IMR-90 (cell line): ENCODE data around the gene SMIM43. TPM values are rescaled to one million over a fixed set of nuclear protein-coding genes. Genes with fewer than 3 reads are reported as not detected.
A peak's percentile ranks its signal among the peaks of the same experiment; 100 is the strongest.

Experiments used
- ATAC-seq: fragments of 200-7000 bp; cut with Tn5 transposase; 2 replicates; pipeline ENCODE4 v1.9.1; 2020; ENCODE audit warnings: low read depth, mild to moderate bottlenecking, moderate library complexity
- BruUV-seq: library from RNA; stranded (reverse); fragments of 400-500 nt; replicated peaks from 2 replicates; lab custom pipeline; 2021; lab: Mats Ljungman, UMichigan
- CTCF ChIA-PET: fragments of 300-600 bp; formaldehyde crosslinking; extraction: SDS; loops from one replicate; lab custom pipeline; 2021; ENCODE audit warnings: antibody characterized with exemption; lab: Yijun Ruan, JAX
- POLR2A ChIA-PET: fragments of 300-600 bp; sonication (Branson Sonifier 250); formaldehyde crosslinking; loops from one replicate; lab custom pipeline; 2022; ENCODE audit warnings: antibody characterized with exemption; ENCODE audit not compliant: unreplicated experiment; lab: Charles Lee
- DNase-seq: peaks from one replicate; pipeline ENCODE4 v3.0.0; 2013
- H2AFZ ChIP-seq: replicated peaks from 2 replicates; pipeline ENCODE3; 2013; ENCODE audit warnings: low read length, mild to moderate bottlenecking; ENCODE audit not compliant: poor library complexity
- H2AK5ac ChIP-seq: 2 replicates; pipeline ENCODE4 v1.6.1; 2013; ENCODE audit warnings: low read depth, low read length, inconsistent platforms
- H2AK9ac ChIP-seq: replicated peaks from 2 replicates; pipeline ENCODE3; 2013; ENCODE audit warnings: mild to moderate bottlenecking, low read depth, low read length, moderate library complexity; ENCODE audit not compliant: poor library complexity
- H2BK120ac ChIP-seq: 2 replicates; pipeline ENCODE4 v1.6.1; 2013; ENCODE audit warnings: low read depth, low read length, inconsistent platforms
- H2BK15ac ChIP-seq: 3 replicates; pipeline ENCODE4 v1.6.1; 2013; ENCODE audit warnings: low read depth, low read length, inconsistent platforms
- H2BK20ac ChIP-seq: 2 replicates; pipeline ENCODE4 v1.6.1; 2013; ENCODE audit warnings: low read depth, mild to moderate bottlenecking, inconsistent platforms, low read length, moderate library complexity
- H2BK5ac ChIP-seq: 2 replicates; pipeline ENCODE4 v1.6.1; 2013; ENCODE audit warnings: mild to moderate bottlenecking, low read depth, low read length, inconsistent platforms; ENCODE audit not compliant: poor library complexity, severe bottlenecking
- H3K14ac ChIP-seq: replicated peaks from 2 replicates; pipeline ENCODE4 v1.6.1; 2013; ENCODE audit warnings: low read depth, low read length, inconsistent platforms
- H3K18ac ChIP-seq: 2 replicates; pipeline ENCODE4 v1.6.1; 2013; ENCODE audit warnings: low read depth, low read length, control low read depth
- H3K23ac ChIP-seq: 2 replicates; pipeline ENCODE4 v1.6.1; 2013; ENCODE audit warnings: low read depth, low read length, inconsistent platforms
- H3K27ac ChIP-seq: 2 replicates; pipeline ENCODE4 v1.5.1; 2013; ENCODE audit warnings: mild to moderate bottlenecking, control low read depth, low read length; ENCODE audit not compliant: insufficient read depth
- H3K27me3 ChIP-seq: 2 replicates; pipeline ENCODE4 v1.6.1; 2013; ENCODE audit warnings: low read length; ENCODE audit not compliant: control insufficient read depth, insufficient read depth
- H3K36me3 ChIP-seq: 2 replicates; pipeline ENCODE4 v1.6.1; 2013; ENCODE audit warnings: low read length, mixed read lengths; ENCODE audit not compliant: control insufficient read depth, insufficient read depth
- H3K4ac ChIP-seq: 2 replicates; pipeline ENCODE4 v1.6.1; 2013; ENCODE audit warnings: low read depth, low read length, inconsistent platforms
- H3K4me1 ChIP-seq: 2 replicates; pipeline ENCODE4 v1.6.1; 2013; ENCODE audit warnings: low read length, mixed read lengths; ENCODE audit not compliant: control insufficient read depth, insufficient read depth
- H3K4me2 ChIP-seq: 2 replicates; pipeline ENCODE4 v1.6.1; 2013; ENCODE audit warnings: low read depth, mild to moderate bottlenecking, control low read depth, low read length, moderate library complexity
- H3K4me3 ChIP-seq: 2 replicates; pipeline ENCODE4 v1.5.1; 2013; ENCODE audit warnings: low read depth, mild to moderate bottlenecking, control low read depth, low read length, moderate library complexity; ENCODE audit not compliant: insufficient read depth
- H3K56ac ChIP-seq: 2 replicates; pipeline ENCODE4 v1.6.1; 2013; ENCODE audit warnings: low read length, inconsistent platforms; ENCODE audit not compliant: insufficient read depth; ENCODE audit errors: extremely low read depth
- H3K79me1 ChIP-seq, 2 experiments: 2 replicates each; pipeline ENCODE4 v1.6.1; 2013; ENCODE audit warnings: low read length in 2 of 2, inconsistent platforms in 1 of 2, low read depth in 1 of 2
- H3K9ac ChIP-seq: 2 replicates; pipeline ENCODE4 v1.6.1; 2013; ENCODE audit warnings: low read depth, low read length, control low read depth
- H3K9me1 ChIP-seq: 2 replicates; pipeline ENCODE4 v1.6.1; 2013; ENCODE audit warnings: low read length, inconsistent platforms; ENCODE audit not compliant: insufficient read depth
- H3K9me3 ChIP-seq: 2 replicates; pipeline ENCODE4 v1.6.1; 2013; ENCODE audit warnings: low read length; ENCODE audit not compliant: control insufficient read depth, insufficient read depth
- H4K20me1 ChIP-seq: 2 replicates; pipeline ENCODE4 v1.6.1; 2013; ENCODE audit warnings: low read length, inconsistent platforms; ENCODE audit not compliant: insufficient read depth
- H4K5ac ChIP-seq: 2 replicates; pipeline ENCODE4 v1.6.1; 2013; ENCODE audit warnings: mild to moderate bottlenecking, low read depth, low read length, control low read depth
- H4K8ac ChIP-seq, 2 experiments: 2 replicates each; pipeline ENCODE4 v1.6.1; 2013; ENCODE audit warnings: low read depth in 2 of 2, low read length in 2 of 2, control low read depth in 1 of 2, inconsistent platforms in 1 of 2
- H4K91ac ChIP-seq: 2 replicates; pipeline ENCODE4 v1.6.1; 2013; ENCODE audit warnings: low read depth, low read length, inconsistent platforms; ENCODE audit not compliant: insufficient read depth
- BHLHE40 ChIP-seq: fragments of 150-350 bp; IDR thresholded peaks from 2 replicates; pipeline ENCODE4 v1.6.1; 2016; ENCODE audit warnings: mild to moderate bottlenecking, low read depth, low read length
- CEBPB ChIP-seq: IDR thresholded peaks from 2 replicates; pipeline ENCODE4 v1.6.1; 2012; ENCODE audit warnings: low read depth, low read length, improper control_type of control experiment
- CTCF ChIP-seq: conservative IDR thresholded peaks from 2 replicates; pipeline ENCODE4 v1.5.1; 2012; ENCODE audit warnings: mild to moderate bottlenecking, low read depth, low read length, improper control_type of control experiment
- ELK1 ChIP-seq: fragments of 150-350 bp; IDR thresholded peaks from 2 replicates; pipeline ENCODE4 v1.6.1; 2016; ENCODE audit warnings: low read depth, mild to moderate bottlenecking, low read length, moderate library complexity, borderline replicate concordance
- MAZ ChIP-seq: IDR thresholded peaks from 2 replicates; pipeline ENCODE4 v1.6.1; 2012; ENCODE audit warnings: low read depth, mild to moderate bottlenecking, low read length, improper control_type of control experiment, moderate library complexity, borderline replicate concordance
- MXI1 ChIP-seq: IDR thresholded peaks from 2 replicates; pipeline ENCODE4 v1.6.1; 2012; ENCODE audit warnings: low read depth, mild to moderate bottlenecking, low read length, moderate library complexity, borderline replicate concordance
- NFE2L2 ChIP-seq: fragments of 150-350 bp; IDR thresholded peaks from 2 replicates; pipeline ENCODE4 v1.6.1; 2016; ENCODE audit warnings: low read depth, mild to moderate bottlenecking, low read length
- POLR2A ChIP-seq: IDR thresholded peaks from 2 replicates; pipeline ENCODE4 v1.6.1; 2012; ENCODE audit warnings: mild to moderate bottlenecking, low read depth, low read length
- RAD21 ChIP-seq: IDR thresholded peaks from 2 replicates; pipeline ENCODE4 v1.6.1; 2012; ENCODE audit warnings: low read length, improper control_type of control experiment
- RCOR1 ChIP-seq: IDR thresholded peaks from 2 replicates; pipeline ENCODE4 v1.6.1; 2012; ENCODE audit warnings: mild to moderate bottlenecking, low read length, improper control_type of control experiment; ENCODE audit not compliant: insufficient replicate concordance
- RFX5 ChIP-seq: IDR thresholded peaks from 2 replicates; pipeline ENCODE4 v1.8.0; 2012; ENCODE audit warnings: low read depth, mild to moderate bottlenecking, low read length, moderate library complexity
- SMC3 ChIP-seq: fragments of 150-350 bp; IDR thresholded peaks from 2 replicates; pipeline ENCODE4 v1.6.1; 2016; ENCODE audit warnings: low read depth, mild to moderate bottlenecking, antibody characterized with exemption, low read length, moderate library complexity
- USF2 ChIP-seq: fragments of 150-350 bp; IDR thresholded peaks from 2 replicates; pipeline ENCODE4 v1.6.1; 2017; ENCODE audit warnings: mild to moderate bottlenecking, antibody characterized with exemption, low read length, low read depth
- WGBS, 2 experiments: methylation state at CpG; one replicate each; pipeline versions ENCODE4 v1.1.5 to v1.1.7; 2013; ENCODE audit warnings: missing lambda C conversion rate in 2 of 2; ENCODE audit not compliant: insufficient read length in 1 of 2; ENCODE audit errors: extremely low coverage in 2 of 2; 5-methylcytosine and 5-hydroxymethylcytosine counted together
- dilution Hi-C: fragments of 300-500 bp; cut with HindIII; formaldehyde crosslinking; loops from one replicate; pipeline ENCODE4 v1.14.3; 2018; ENCODE audit warnings: low sequenced_read_pairs; ENCODE audit not compliant: unreplicated experiment
- in situ Hi-C: fragments of 300-500 bp; cut with MboI; formaldehyde crosslinking; loops from 3 replicates; pipeline ENCODE4 v1.14.3; 2019; ENCODE audit warnings: low sequenced_read_pairs, inconsistent platforms, mixed read lengths
- intact Hi-C: fragments of 100-400 bp; cut with micrococcal nuclease; formaldehyde crosslinking; loops from 2 replicates; pipeline ENCODE4 v1.10.0; 2022
- polyA plus RNA-seq, 3 experiments: library from polyadenylated mRNA; depleted of rRNA; stranded (reverse); fragments of >200 nt; gene quantifications; 2 replicates each; pipeline ENCODE4 v1.2.3, GENCODE V29; 2012; ENCODE audit warnings: low replicate concordance in 1 of 3
- total RNA-seq: library from RNA; depleted of rRNA; stranded (reverse); fragments of >200 nt; gene quantifications from 2 replicates; pipeline ENCODE4 v1.2.3, GENCODE V29; 2012

SMIM43 gene
- total and polyA plus RNA-seq, 2 of the 4 experiments (the other 2 are of a cell fraction), result 1.4 to 2.8 TPM

GRCh38 chr4:121712783-121713182, 52.2 kb downstream of the SMIM43 start:
- Histone ChIP-seq H2AK9ac (no peak overlapping the region), H3K79me1 (peaks cover 2 to 7% of the 10 kb centered on the region in 2 experiments; a peak in 3 of 4 replicates), H2AFZ (no peak overlapping the region), H3K18ac (no peak overlapping the region; the same call in 1 of the 2 replicates), H2BK120ac (peak overlapping the region; percentile 68), H4K20me1 (no peaks in the 10 kb centered on the region), H4K91ac (no peak overlapping the region; the same call in 1 of the 2 replicates), H3K4ac (peak overlapping the region; percentile 33), H3K23ac (no peak overlapping the region), H3K14ac (no peak overlapping the region), H3K9me3 (no peaks in the 10 kb centered on the region), H3K56ac (no peak overlapping the region), H2BK15ac (peak overlapping the region; percentile 56; the same call in 1 of the 3 replicates), H4K5ac (no peak overlapping the region), H2BK5ac (no peak overlapping the region), H3K9me1 (peaks cover 6% of the 10 kb centered on the region; the same call in 1 of the 2 replicates), H3K27ac (no peak overlapping the region), H3K4me1 (peaks cover 6% of the 10 kb centered on the region; the same call in 1 of the 2 replicates), H3K27me3 (no peaks in the 10 kb centered on the region), H2BK20ac (no peak overlapping the region), H3K36me3 (no peaks in the 10 kb centered on the region), H4K8ac (peak overlapping the region in 1 of 2 experiments; percentile 50; a peak in 1 of 4 replicates), H2AK5ac (peak overlapping the region; percentile 29; the same call in 1 of the 2 replicates), H3K9ac (no peak overlapping the region), H3K4me3 (no peak overlapping the region), H3K4me2 (no peak overlapping the region)
- in situ Hi-C loops, result no loop called here
- no TSS peak for BruUV-seq
- TF ChIP-seq USF2 (no peak), SMC3 (no peak), ELK1 (no peak), RFX5 (no peak), CTCF (no peak), CEBPB (no peak), MAZ (no peak), RAD21 (no peak), BHLHE40 (no peak), MXI1 (no peak), POLR2A (no peak), NFE2L2 (no peak), RCOR1 (no peak)
- DNase-seq (no peak), ATAC-seq (no peak)
- CTCF ChIA-PET, result no interaction called here
- dilution Hi-C loops, result no loop called here
- intact Hi-C loops, result no loop called here
- POLR2A ChIA-PET, result no interaction called here
- WGBS, 2 experiments, result no CpG with 5 or more reads among the region's 4 CpGs
